NCI-H226 (cell line): ENCODE measurements around the gene HSPH1.

Source experiments
- DNase-seq: peaks from one replicate; pipeline ENCODE4 v3.0.0-alpha.2; 2015

HSPH1 gene

GRCh38 chr13:31093145-31093885, 68.4 kb downstream of the HSPH1 start:
- DNase-seq, result no peak

GRCh38 chr13:31092646-31093045, 69.1 kb downstream of the HSPH1 start:
- no peak for DNase-seq

DNA sequence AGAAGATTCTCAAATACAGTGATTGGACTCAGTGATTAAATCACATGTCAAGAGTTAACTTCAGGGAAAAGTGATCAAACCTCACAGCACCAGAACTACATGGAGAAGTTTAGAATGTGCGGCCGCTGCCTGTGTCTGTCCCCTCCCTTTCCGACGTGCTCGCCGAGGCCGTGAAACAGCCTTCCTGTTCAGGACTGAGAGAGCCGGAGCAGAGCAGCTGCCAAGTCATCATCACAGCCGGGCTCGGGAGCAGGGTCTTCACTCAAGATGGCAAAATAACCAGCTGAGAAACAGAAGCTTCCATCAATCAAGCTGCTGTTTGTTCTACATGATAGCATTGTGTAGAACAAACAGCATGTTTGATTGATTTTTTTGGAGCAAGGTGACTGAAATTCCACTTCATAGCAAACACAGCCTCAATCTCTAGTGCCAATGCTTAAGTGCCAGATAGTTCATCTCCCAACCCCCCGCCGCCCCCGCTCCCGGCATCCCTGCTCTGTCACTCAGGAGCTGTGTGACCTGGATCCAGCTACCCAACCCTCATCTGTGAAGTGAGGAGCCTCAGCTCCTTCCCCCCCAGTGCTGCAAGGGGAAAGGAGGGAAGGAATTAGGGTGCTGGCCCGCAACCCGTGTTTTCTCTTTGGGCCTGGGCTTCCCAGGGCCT, 70.6 kb downstream of the HSPH1 start:
- no peak for DNase-seq

DNA sequence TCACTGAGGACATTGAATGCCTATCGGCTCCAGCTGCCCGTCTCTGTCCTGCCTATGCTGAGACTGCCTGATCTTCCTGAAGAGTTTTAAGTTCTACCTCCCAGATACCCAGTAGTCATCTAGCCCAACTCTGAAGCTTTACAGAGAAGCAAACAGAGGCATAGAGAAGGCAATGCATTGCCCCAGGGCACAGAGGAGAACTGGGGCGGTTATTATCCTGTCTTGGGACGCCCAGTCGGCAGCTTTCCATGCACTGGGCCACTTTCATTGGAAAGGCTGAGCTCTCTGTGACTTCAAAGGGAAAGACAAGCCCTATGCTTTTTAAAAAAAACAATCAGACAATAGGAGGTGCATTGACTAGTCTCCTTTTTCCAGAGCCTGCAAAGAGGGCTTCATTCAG, 71.6 kb downstream of the HSPH1 start:
- no peak for DNase-seq

- DNase-seq, result no peak
Measured at GRCh38 chr13:31089649-31090048, 72.1 kb downstream of the HSPH1 start.

- DNase-seq, result no peak
Measured at GRCh38 chr13:31088826-31089420, 72.8 kb downstream of the HSPH1 start.
